Lung (tissue), 12 donors: Measurements from ENCODE around the gene GPS2. TPM values are rescaled to one million over a fixed set of nuclear protein-coding genes. Genes with fewer than 3 reads are reported as not detected.
A peak's percentile ranks its signal among the peaks of the same experiment; 100 is the strongest.

ENCODE experiments used
- ATAC-seq: fragments of 200-7000 bp; cut with Tn5 transposase; one replicate; pipeline ENCODE4 v1.9.1; 2020; ENCODE audit warnings: moderate number of reproducible peaks; ENCODE audit not compliant: insufficient read depth, low FRiP score
- DNase-seq, 3 donors: peaks; one replicate each; pipeline ENCODE4 v3.0.0-alpha.2; 2013 to 2017
- H3K27ac ChIP-seq, 2 donors: one replicate each; pipeline ENCODE4 v1.5.1; 2013; ENCODE audit warnings: mild to moderate bottlenecking in 2 of 2, moderate library complexity in 2 of 2, control low read depth in 1 of 2, inconsistent platforms in 1 of 2, low read depth in 1 of 2, low read length in 1 of 2
- H3K27me3 ChIP-seq, 3 donors: one replicate each; pipeline ENCODE4 v1.5.1; 2013; ENCODE audit warnings: low read length in 2 of 3; ENCODE audit not compliant: control insufficient read depth in 3 of 3, insufficient read depth in 3 of 3
- H3K36me3 ChIP-seq, 4 donors: one replicate each; pipeline ENCODE4 v1.5.1; 2013; ENCODE audit warnings: low read length in 4 of 4, mild to moderate bottlenecking in 1 of 4, moderate library complexity in 1 of 4; ENCODE audit not compliant: control insufficient read depth in 4 of 4, insufficient read depth in 4 of 4
- H3K4me1 ChIP-seq, 5 donors: one replicate each; pipeline ENCODE4 v1.5.1; 2013; ENCODE audit warnings: low read length in 5 of 5, mild to moderate bottlenecking in 2 of 5, moderate library complexity in 1 of 5; ENCODE audit not compliant: control insufficient read depth in 5 of 5, insufficient read depth in 5 of 5
- H3K4me3 ChIP-seq: one replicate; pipeline ENCODE4 v1.5.1; 2013; ENCODE audit warnings: mild to moderate bottlenecking, control low read depth, moderate library complexity
- H3K9ac ChIP-seq, 2 donors: one replicate each; pipeline ENCODE4 v1.5.1; 2013; ENCODE audit warnings: low read length in 2 of 2, control low read depth in 1 of 2; ENCODE audit not compliant: insufficient read depth in 1 of 2
- H3K9me3 ChIP-seq, 4 donors: one replicate each; pipeline ENCODE4 v1.5.1; 2013; ENCODE audit warnings: low read length in 3 of 4, mild to moderate bottlenecking in 1 of 4, moderate library complexity in 1 of 4; ENCODE audit not compliant: control insufficient read depth in 4 of 4, insufficient read depth in 3 of 4
- CTCF ChIP-seq: IDR thresholded peaks from 2 replicates; pipeline ENCODE4 v1.5.1; 2012; ENCODE audit warnings: mild to moderate bottlenecking; ENCODE audit errors: control extremely low read depth, extremely low read depth
- WGBS, 2 donors: extraction: QIAGEN DNeasy Blood & Tissue Kit; methylation state at CpG; one replicate each; pipeline ENCODE4 v1.1.7; 2013; 5-methylcytosine and 5-hydroxymethylcytosine counted together
- polyA plus RNA-seq, 2 donors: library from polyadenylated mRNA; stranded (reverse); fragments of 200-250 nt; gene quantifications; one replicate each; pipeline ENCODE4 v1.2.1, GENCODE V29; 2013
- total RNA-seq, 2 donors: library from RNA; depleted of rRNA in 1 of 2; stranded (reverse); fragments of >200 nt in 1 of 2; gene quantifications; one replicate each; pipeline ENCODE4 v1.2.1, GENCODE V29; 2014 to 2021
- donor health status: control.
- donor health status: control.
- donor health status: Bipolar disorder and iron deficiency.
- donor health status: healthy.
- donor health status: DM: yes; HTN: yes; CAD: no.

The GPS2 gene
- total and polyA plus RNA-seq, 4 donors, result 23.8 to 71.6 (median 62.8) TPM

GRCh38 chr17:7352503-7352889 lies 37.3 kb upstream of the GPS2 start:
- no peaks in the 10 kb centered on the region for H3K9me3 ChIP-seq
- TF ChIP-seq CTCF, result no peak
- H3K36me3 ChIP-seq, result no peaks in the 10 kb centered on the region
- H3K27ac ChIP-seq, result peak overlapping the region; percentile 85 to 96
- DNase-seq (no peak), ATAC-seq (no peak)
- peak overlapping the region; percentile 66 for H3K4me3 ChIP-seq
- WGBS, 2 donors, result 26 to 31% methylated on average over 9 to 10 of the region's 10 CpGs
- H3K4me1 ChIP-seq, result peaks cover 0 to 44% (median 10%) of the 10 kb centered on the region in 5 donors
- H3K9ac ChIP-seq, result peak overlapping the region; percentile 56 to 84
- H3K27me3 ChIP-seq, result no peaks in the 10 kb centered on the region

DNA sequence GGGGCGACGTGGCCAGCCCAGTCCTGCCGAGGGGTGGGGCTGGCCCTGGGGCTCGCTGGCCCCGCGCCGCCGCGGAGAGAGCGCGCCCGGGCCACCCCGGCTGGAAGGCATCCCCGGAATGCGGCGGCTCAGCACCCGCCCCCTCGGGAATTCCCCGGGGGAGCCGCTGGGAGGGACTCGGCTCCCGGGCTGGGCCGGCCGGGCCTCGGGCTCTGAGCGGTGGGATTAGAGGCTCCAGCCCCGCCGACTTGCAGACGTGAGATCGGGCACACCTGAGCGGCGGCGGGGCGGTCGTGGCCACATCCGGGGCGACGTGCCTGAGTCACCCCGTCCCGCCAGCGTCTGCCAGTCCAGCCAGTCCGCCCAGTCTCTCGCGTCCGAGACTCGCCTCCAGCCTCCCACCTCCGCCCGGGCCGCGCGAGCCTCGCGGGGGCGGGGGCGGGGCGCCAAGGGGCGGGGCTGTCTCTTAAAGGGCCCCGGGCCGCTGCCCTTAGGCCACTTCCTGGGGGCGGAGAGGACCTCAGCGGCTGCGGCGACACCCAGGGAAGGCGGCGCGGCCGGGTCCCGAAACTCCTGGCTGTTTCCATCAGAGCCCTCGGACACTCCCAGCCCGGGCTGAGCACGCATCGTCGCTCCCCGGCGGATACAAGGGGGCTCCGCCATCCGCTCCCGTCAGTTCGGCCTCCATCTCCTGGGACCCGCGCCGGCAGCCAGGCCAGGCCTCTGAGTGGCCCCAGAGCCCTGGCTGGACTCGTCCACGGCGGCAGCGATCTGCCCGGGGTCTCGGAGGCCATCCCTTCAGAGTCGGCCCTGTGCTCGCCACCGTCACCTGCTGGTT lies 36.7 kb upstream of the GPS2 start, which contains the start of gene KCTD11:
Gene KCTD11 (plus strand): TSS at position 498 of the 838 bp plus-strand sequence.
- DNase-seq (peak; percentile 90 to 92 (median 91)), ATAC-seq (peak; percentile 79)
- Histone ChIP-seq H3K4me1 (peaks cover 0 to 44% (median 10%) of the 10 kb centered on the region in 5 donors), H3K9me3 (no peaks in the 10 kb centered on the region), H3K27me3 (no peaks in the 10 kb centered on the region), H3K27ac (peak within 1 kb of the TSS; percentile 85 to 96), H3K4me3 (peak within 1 kb of the TSS; percentile 66), H3K9ac (peak within 1 kb of the TSS; percentile 68 to 84), H3K36me3 (no peaks in the 10 kb centered on the region)
- TF ChIP-seq CTCF, result peak; percentile 21
- WGBS, 2 donors, result 1% methylated on average over 56 to 91 of the region's 91 CpGs

GRCh38 chr17:7348478-7349242 lies 33.5 kb upstream of the GPS2 start:
- no peak overlapping the region for H3K4me3 ChIP-seq
- H3K4me1 ChIP-seq, result peaks cover 0 to 29% (median 7%) of the 10 kb centered on the region in 5 donors
- no peaks in the 10 kb centered on the region for H3K36me3 ChIP-seq
- no peaks in the 10 kb centered on the region for H3K27me3 ChIP-seq
- no peak for DNase-seq
- TF ChIP-seq CTCF, result no peak
- H3K27ac ChIP-seq, result no peak overlapping the region
- ATAC-seq, result no peak
- H3K9me3 ChIP-seq, result no peaks in the 10 kb centered on the region
- 74 to 77% methylated on average over 19 of the region's 19 CpGs for WGBS, 2 donors
- H3K9ac ChIP-seq, result no peak overlapping the region
